Hepatic stellate cell (primary cell): ENCODE measurements around the gene DKC1.
"Not testable (repeated sequence)": the region's sequence is repeated elsewhere in the genome, so short reads cannot be mapped to it uniquely, and the experiment has no call there.

Experiments
- DNase-seq: peaks from one replicate; pipeline ENCODE4 v3.0.0; 2011; ENCODE audit warnings: low spot score

DKC1 gene

DNA sequence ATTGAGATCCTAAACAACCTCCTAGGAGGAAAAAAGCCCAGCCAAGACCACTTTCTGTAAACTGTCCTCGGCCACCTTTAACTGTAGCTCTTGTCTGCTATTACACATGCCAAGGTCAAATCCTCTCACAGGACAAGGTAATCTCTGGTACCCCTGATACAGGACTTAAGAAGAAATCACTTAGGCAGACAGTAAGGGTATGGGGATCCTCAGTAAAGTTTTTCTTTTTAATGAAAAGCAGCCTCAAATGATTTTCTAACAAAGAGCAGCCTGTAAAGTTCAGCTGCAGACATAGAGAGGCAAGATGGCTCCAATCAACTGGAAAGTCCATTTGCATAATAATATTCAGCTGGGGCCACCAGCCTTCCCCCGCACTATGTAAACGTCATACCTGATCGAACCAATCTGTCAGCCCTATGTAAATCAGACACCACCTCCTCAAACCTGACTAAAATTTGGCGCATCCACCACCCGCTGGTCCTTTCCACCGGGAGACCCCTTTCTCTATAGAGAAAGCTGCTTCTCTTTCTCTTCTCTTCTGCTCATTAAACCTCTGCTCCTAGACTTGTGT, 57.2 kb downstream of the DKC1 start:
- no peak for DNase-seq

GRCh38 chrX:154821523-154821922, 58.9 kb downstream of the DKC1 start:
- no peak for DNase-seq

DNA sequence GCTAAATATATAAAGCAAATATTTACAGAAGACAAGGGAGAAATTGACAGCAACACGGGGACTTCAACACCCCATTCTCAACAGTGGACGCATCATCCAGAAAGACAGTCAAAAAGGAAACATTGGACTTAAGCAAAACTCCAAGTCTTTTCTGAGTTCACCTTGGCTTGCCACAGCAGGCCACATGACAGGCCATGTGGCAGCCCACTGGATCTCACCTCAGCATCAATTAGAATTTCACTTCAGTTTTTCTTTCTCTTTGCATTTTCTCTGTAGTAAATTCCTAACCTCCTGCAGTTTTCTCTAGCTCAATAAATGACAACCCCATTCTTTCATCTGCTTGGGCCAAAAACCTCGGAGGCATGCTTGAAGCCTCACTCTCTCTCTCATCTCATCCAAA, 59.4 kb downstream of the DKC1 start:
- DNase-seq = no peak

GRCh38 chrX:154824638-154825037, 62.0 kb downstream of the DKC1 start:
- DNase-seq = no peak

DNA sequence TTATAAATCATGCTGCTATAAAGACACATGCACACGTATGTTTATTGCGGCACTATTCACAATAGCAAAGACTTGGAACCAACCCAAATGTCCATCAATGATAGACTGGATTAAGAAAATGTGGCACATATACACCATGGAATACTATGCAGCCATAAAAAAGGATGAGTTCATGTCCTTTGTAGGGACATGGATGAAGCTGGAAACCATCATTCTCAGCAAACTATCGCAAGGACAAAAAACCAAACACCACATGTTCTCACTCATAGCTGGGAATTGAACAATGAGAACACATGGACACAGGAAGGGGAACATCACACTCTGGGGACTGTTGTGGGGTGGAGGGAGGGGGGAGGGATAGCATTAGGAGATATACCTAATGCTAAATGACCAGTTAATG, 62.9 kb downstream of the DKC1 start:
- DNase-seq = not testable (repeated sequence)
